ENCODE measurements around the gene OVOL1. TPM values are rescaled to one million over a fixed set of nuclear protein-coding genes. Genes with fewer than 3 reads are reported as not detected.
"Not testable (repeated sequence)": the region's sequence is repeated elsewhere in the genome, so short reads cannot be mapped to it uniquely, and the experiment has no call there.

The OVOL1 gene
- 0.20 and 5.2 TPM in 2 replicates for total RNA-seq

- no peak for DNase-seq (ENCODE audit: low read depth)
These were observed at the start of gene OVOL1 for GRCh38 chr11:65786786-65787636. TSS of gene OVOL1 (plus strand) at chr11:65787063. CDS start at chr11:65787374, 311 bp downstream.

- DNase-seq (ENCODE audit: low read depth), result no peak
These were observed 47.8 kb upstream of the OVOL1 start for GRCh38 chr11:65739022-65739421.

- DNase-seq (ENCODE audit: low read depth), result no peak
These were observed 45.7 kb upstream of the OVOL1 start for GRCh38 chr11:65741185-65741584.

DNA sequence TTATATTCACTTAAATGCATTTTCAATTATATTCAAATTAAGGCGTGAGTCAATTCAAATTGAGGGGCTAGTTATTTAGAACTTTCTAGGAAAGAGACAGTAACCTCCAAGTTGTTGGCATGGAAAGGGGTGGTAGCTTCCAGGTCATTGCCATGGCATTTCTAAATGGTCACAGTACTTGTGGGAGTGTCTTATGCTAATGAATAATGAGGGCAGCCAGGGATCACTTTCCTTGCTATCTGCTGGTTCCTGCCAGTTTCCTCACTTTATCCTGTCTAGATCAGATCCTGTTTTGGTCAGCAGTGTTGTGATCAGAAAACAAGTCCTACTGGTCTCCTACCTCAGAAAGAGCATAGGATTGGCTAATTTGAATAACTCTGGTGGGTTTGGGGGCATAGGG, 44.5 kb upstream of the OVOL1 start:
- DNase-seq (ENCODE audit: low read depth), result peak; percentile 25

GRCh38 chr11:65743681-65744025, 43.2 kb upstream of the OVOL1 start:
- no peak for DNase-seq (ENCODE audit: low read depth)

DNA sequence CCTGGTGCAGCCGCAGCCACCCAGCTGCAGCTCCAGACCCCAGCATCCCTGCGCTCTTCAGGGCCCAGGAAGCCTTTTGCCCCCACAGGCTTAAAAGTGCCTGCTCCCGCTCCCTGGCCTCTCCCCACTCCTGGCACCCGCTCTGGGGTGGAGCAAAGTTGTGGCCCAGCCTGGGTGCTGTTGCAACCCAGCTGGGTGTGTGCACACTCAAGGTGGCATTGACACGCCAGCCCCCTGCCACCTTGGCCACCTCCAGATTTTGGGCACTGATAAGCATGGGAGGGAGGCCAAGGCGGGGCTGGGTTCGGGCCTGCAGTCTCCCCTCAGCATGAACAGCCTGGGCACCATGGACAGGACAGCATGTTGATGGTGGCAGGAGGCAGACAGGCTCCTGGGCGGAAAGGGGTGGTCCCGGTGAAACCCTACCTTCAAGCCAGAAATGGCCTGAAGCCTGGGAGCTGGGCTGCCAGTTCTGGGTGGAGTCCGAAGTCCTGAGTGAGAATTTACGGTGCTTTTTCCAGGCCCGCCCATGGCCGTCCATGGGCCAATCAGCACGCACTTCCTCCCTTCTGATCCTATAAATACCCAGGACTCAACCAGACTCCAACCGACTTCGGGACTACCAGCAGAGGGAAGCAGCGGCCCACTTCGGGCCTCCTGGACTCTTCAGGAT, 42.7 kb upstream of the OVOL1 start:
- peak; percentile 16 for DNase-seq (ENCODE audit: low read depth)

DNA sequence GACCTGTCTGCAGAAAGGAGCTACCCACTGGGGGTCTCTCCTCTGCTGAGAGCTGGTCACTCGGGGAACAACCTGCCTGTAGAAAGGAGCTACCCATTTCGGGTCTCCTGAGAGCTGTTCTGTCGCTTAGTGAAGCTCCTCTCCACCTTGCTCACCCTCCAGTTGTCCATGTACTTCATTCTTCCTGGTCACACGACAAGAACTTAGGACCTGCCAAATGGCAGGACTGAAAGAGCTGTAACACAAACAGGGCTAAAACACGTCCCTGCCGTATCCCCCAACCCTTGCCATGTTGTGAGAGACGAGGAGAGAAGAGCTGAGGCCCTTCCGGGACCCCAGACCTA, 42.2 kb upstream of the OVOL1 start:
- DNase-seq (ENCODE audit: low read depth), result no peak

GRCh38 chr11:65745049-65745448, 41.8 kb upstream of the OVOL1 start:
- no peak for DNase-seq (ENCODE audit: low read depth)

DNA sequence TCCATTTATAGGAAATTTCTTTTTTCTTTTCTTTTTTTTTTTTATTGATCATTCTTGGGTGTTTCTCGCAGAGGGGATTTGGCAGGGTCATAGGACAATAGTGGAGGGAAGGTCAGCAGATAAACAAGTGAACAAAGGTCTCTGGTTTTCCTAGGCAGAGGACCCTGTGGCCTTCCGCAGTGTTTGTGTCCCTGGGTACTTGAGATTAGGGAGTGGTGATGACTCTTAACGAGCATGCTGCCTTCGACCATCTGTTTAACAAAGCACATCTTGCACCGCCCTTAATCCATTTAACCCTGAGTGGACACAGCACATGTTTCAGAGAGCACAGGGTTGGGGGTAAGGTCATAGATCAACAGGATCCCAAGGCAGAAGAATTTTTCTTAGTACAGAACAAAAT, 24.7 kb upstream of the OVOL1 start:
- not testable (repeated sequence) for DNase-seq (ENCODE audit: low read depth)

DNA sequence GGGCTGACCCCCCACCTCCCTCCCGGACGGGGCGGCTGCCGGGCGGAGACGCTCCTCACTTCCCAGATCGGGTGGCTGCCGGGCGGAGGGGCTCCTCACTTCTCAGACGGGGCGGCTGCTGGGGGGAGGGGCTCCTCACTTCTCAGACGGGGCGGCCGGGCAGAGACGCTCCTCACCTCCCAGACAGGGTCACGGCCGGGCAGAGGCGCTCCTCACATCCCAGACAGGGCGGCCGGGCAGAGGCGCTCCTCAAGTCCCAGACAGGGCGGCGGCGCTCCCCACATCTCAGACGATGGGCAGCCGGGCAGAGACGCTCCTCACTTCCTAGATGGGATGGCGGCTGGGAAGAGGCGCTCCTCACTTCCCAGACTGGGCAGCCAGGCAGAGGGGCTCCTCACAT, 24.0 kb upstream of the OVOL1 start:
- not testable (repeated sequence) for DNase-seq (ENCODE audit: low read depth)

DNA sequence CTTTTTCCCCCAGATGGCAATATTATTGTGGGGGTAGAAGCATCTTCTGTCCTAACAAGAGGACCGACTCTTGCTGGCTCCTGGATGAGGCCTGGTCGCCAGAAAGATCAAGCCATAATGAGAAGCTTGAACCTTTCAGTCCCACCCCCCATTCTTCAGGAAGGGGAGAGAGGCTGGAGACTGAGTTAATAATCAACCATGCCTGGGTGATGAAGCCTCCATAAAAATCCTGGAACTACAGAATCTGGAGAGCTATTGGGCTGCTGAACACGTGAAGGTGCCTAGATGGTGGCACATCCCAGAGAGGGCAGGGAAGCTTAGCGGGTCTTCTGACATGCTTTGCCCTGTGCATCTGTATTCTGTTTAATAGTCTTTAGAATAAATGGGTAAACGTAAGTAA, 22.4 kb upstream of the OVOL1 start:
- DNase-seq (ENCODE audit: low read depth), result peak; percentile 53

GRCh38 chr11:65766535-65766934, 20.3 kb upstream of the OVOL1 start:
- peak; percentile 46 for DNase-seq (ENCODE audit: low read depth)

DNA sequence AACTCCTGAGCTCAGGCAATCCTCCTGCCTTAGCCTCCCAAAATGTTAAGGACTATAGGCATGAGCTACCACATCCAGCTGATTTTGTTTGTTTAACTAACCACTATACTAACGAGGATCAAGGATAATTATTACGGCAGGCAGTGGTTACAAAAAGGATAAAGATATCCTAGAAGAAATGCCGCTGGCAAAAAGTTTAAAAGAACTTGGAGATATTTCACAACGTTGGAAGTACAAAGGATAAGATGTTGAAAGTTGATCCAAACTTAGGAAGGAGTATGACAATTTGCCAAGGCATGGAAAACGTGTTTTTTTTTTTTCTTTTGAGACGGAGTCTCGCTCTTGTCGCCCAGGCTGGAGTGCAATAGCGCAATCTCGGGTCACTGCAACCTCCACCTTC, 19.5 kb upstream of the OVOL1 start:
- DNase-seq (ENCODE audit: low read depth), result no peak

DNA sequence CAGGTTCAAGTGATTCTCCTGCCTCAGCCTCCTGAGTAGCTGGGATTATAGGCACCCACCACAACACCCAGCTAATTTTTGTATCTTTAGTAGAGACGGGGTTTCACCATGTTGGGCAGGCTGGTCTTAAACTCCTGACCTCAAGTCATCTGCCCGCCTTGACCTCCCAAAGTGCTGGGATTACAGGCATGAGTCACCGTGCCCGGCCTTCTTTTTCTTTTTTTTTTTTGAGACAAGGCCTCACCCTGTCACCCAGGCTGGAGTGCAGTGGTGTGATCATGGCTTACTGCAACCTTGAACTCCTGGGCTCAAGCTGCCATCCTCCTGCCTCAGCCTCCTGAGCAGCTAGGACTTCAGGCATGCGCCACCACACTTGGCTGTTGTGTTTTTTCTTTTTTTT, 19.1 kb upstream of the OVOL1 start:
- not testable (repeated sequence) for DNase-seq (ENCODE audit: low read depth)

- no peak for DNase-seq (ENCODE audit: low read depth)
These were observed 15.8 kb upstream of the OVOL1 start for GRCh38 chr11:65770951-65771567.

DNA sequence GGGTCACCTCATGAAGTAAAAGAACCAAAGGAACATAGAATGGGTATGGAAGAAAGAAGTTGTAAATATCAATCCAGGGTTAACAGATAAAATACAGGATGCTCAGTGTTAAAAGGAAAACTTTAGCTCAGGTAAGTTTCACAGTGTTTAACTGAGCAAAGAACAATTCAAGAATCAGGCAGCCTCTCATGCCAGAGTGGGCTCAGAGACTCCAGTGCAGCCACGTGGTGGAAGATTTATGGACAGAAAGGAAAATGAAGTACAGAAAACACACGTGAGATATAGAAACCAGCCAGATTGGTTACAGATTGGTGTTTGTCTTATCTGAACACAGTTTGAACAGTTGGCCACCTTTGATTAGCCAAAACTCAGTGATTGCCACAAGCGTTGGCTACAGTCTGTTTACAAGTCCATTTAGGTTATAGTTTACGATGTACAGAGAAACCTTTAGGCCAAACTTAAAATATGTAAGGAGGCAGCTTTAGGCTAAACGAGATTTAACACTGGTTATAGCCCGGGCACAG, 15.2 kb upstream of the OVOL1 start:
- DNase-seq (ENCODE audit: low read depth), result no peak

- no peak for DNase-seq (ENCODE audit: low read depth)
These were observed 13.0 kb upstream of the OVOL1 start for GRCh38 chr11:65773784-65774411.

GRCh38 chr11:65774525-65775306, 12.1 kb upstream of the OVOL1 start:
- DNase-seq (ENCODE audit: low read depth), result no peak

- DNase-seq (ENCODE audit: low read depth), result no peak
These were observed 10.7 kb upstream of the OVOL1 start for GRCh38 chr11:65776196-65776595.

- no peak for DNase-seq (ENCODE audit: low read depth)
These were observed 10.1 kb upstream of the OVOL1 start for GRCh38 chr11:65776710-65777141.

DNA sequence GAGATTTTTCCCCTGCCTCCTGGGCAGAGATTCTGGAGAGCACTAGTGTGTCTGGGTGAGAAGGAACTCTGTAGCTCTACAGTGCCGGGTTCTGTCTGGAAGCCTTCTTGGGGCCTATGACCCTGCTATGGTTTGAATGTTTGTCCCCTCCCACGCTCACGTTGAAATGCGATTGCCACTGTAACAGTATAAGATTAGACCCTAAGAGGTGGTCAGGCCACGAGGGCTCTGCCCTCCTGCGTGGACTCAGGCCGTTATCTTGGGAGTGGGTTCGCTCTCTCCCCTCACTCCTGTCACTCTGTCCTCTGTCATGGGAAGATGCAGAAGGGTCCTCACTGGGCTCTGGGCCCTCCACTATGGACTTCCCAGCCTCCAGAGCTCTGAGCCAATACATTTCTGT, 9.6 kb upstream of the OVOL1 start:
- no peak for DNase-seq (ENCODE audit: low read depth)
